GM12878 (cell line): ENCODE data around the gene C15orf61.

ENCODE experiments used
- CHD2 ChIP-seq: IDR thresholded peaks from 2 replicates; pipeline ENCODE4 v1.6.1; 2011; ENCODE audit warnings: low read depth, low read length, improper control_type of control experiment, borderline replicate concordance
- ETV6 ChIP-seq, 2 experiments: fragments of 450-650 bp in 1 of 2; IDR thresholded peaks in 1 of 2; conservative IDR thresholded peaks in 1 of 2; 2 replicates each; pipeline ENCODE4 v1.6.1; 2014; ENCODE audit warnings: antibody characterized with exemption in 1 of 2, borderline replicate concordance in 1 of 2, low read depth in 1 of 2, mild to moderate bottlenecking in 1 of 2, moderate library complexity in 1 of 2
- KAT2A ChIP-seq: conservative IDR thresholded peaks from 2 replicates; pipeline ENCODE4 v1.6.1; 2011; ENCODE audit warnings: low read depth, low read length; ENCODE audit not compliant: control insufficient read depth
- MXI1 ChIP-seq: fragments of 150-350 bp; IDR thresholded peaks from 2 replicates; pipeline ENCODE4 v1.6.1; 2011; ENCODE audit warnings: low read depth, mild to moderate bottlenecking, inconsistent platforms, low read length, improper control_type of control experiment
- MYC ChIP-seq: IDR thresholded peaks from 2 replicates; pipeline ENCODE4 v1.6.1; 2011; ENCODE audit warnings: mild to moderate bottlenecking, low read length, moderate library complexity, inconsistent platforms; ENCODE audit not compliant: insufficient read depth, insufficient replicate concordance, insufficient read length, severe bottlenecking
- POLR2A ChIP-seq: IDR thresholded peaks from 2 replicates; pipeline ENCODE4 v1.6.1; 2011; ENCODE audit warnings: low read depth, mild to moderate bottlenecking, low read length
- POLR2AphosphoS2 ChIP-seq: IDR thresholded peaks from 2 replicates; pipeline ENCODE4 v1.6.1; 2011; ENCODE audit warnings: low read depth, mild to moderate bottlenecking, low read length, improper control_type of control experiment, moderate library complexity
- SRF ChIP-seq, 2 experiments: IDR thresholded peaks; 2 replicates each; pipeline ENCODE4 v1.6.1; 2011; ENCODE audit warnings: low read depth in 2 of 2, low read length in 2 of 2, mild to moderate bottlenecking in 1 of 2, moderate library complexity in 1 of 2
- TBL1XR1 ChIP-seq: IDR thresholded peaks from 2 replicates; pipeline ENCODE4 v1.6.1; 2012; ENCODE audit warnings: low read depth, low read length, improper control_type of control experiment
- TCF12 ChIP-seq: IDR thresholded peaks from 2 replicates; pipeline ENCODE4 v1.6.1; 2011; ENCODE audit warnings: low read depth, mild to moderate bottlenecking, low read length
- ZNF274 ChIP-seq: IDR thresholded peaks from one replicate; pipeline ENCODE4 v1.8.0; 2011; ENCODE audit not compliant: insufficient read length, insufficient read depth
- TF ChIP-seq, protein P1 (sequence below), 3 experiments: IDR thresholded peaks in 2 of 3; conservative IDR thresholded peaks in 1 of 3; 2 replicates each; pipeline ENCODE4 v1.5.1; 2011; ENCODE audit warnings: low read depth in 3 of 3, low read length in 3 of 3, mild to moderate bottlenecking in 3 of 3, control low read depth in 2 of 3, moderate library complexity in 2 of 3, inconsistent platforms in 1 of 3, mixed read lengths in 1 of 3; ENCODE audit not compliant: control insufficient read depth in 2 of 3, insufficient read depth in 1 of 3; ENCODE audit errors: extremely low read depth in 1 of 3
- TF ChIP-seq, protein P2 (sequence below): IDR thresholded peaks from 2 replicates; pipeline ENCODE4 v1.6.1; 2011; ENCODE audit warnings: low read depth, low read length, improper control_type of control experiment, borderline replicate concordance
- TF ChIP-seq, protein P3 (sequence below): fragments of 450-650 bp; IDR thresholded peaks from 2 replicates; pipeline ENCODE4 v1.6.1; 2014; ENCODE audit warnings: mild to moderate bottlenecking

GRCh38 chr15:67533873-67534272, 12.9 kb downstream of the C15orf61 start:
- TF ChIP-seq TBL1XR1 (no peak), SRF (IDR thresholded peaks at IDR 0.05; ENCODE audit: low read depth in 2 of 2, low read length in 2 of 2) (no peak), POLR2A (no peak), ZNF274 (no peak), TCF12 (no peak), MXI1 (no peak), CHD2 (no peak), KAT2A (no peak), POLR2AphosphoS2 (no peak), MYC (no peak), ETV6 (conservative IDR thresholded peaks at IDR 0.05 in 1 of 2, IDR thresholded peaks at IDR 0.05 in 1 of 2; ENCODE audit: borderline replicate concordance in 1 of 2, low read depth in 1 of 2) (no peak)
- TF ChIP-seq, protein P1, sequence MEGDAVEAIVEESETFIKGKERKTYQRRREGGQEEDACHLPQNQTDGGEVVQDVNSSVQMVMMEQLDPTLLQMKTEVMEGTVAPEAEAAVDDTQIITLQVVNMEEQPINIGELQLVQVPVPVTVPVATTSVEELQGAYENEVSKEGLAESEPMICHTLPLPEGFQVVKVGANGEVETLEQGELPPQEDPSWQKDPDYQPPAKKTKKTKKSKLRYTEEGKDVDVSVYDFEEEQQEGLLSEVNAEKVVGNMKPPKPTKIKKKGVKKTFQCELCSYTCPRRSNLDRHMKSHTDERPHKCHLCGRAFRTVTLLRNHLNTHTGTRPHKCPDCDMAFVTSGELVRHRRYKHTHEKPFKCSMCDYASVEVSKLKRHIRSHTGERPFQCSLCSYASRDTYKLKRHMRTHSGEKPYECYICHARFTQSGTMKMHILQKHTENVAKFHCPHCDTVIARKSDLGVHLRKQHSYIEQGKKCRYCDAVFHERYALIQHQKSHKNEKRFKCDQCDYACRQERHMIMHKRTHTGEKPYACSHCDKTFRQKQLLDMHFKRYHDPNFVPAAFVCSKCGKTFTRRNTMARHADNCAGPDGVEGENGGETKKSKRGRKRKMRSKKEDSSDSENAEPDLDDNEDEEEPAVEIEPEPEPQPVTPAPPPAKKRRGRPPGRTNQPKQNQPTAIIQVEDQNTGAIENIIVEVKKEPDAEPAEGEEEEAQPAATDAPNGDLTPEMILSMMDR (IDR thresholded peaks at IDR 0.05 in 2 of 3, conservative IDR thresholded peaks at IDR 0.05 in 1 of 3; ENCODE audit: control insufficient read depth in 2 of 3, extremely low read depth in 1 of 3, insufficient read depth in 1 of 3, low read depth in 3 of 3, low read length in 3 of 3): no peak
- TF ChIP-seq, protein P2, sequence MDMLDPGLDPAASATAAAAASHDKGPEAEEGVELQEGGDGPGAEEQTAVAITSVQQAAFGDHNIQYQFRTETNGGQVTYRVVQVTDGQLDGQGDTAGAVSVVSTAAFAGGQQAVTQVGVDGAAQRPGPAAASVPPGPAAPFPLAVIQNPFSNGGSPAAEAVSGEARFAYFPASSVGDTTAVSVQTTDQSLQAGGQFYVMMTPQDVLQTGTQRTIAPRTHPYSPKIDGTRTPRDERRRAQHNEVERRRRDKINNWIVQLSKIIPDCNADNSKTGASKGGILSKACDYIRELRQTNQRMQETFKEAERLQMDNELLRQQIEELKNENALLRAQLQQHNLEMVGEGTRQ: no peak
- TF ChIP-seq, protein P3, sequence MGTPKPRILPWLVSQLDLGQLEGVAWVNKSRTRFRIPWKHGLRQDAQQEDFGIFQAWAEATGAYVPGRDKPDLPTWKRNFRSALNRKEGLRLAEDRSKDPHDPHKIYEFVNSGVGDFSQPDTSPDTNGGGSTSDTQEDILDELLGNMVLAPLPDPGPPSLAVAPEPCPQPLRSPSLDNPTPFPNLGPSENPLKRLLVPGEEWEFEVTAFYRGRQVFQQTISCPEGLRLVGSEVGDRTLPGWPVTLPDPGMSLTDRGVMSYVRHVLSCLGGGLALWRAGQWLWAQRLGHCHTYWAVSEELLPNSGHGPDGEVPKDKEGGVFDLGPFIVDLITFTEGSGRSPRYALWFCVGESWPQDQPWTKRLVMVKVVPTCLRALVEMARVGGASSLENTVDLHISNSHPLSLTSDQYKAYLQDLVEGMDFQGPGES: no peak
